Suprapubic skin (tissue), 4 donors: Measurements from ENCODE around the gene SLC1A5. TPM values are rescaled to one million over a fixed set of nuclear protein-coding genes. Genes with fewer than 3 reads are reported as not detected.

Source experiments
- DNase-seq, 2 donors: peaks; one replicate each; pipeline ENCODE4 v3.0.0-alpha.2; 2019; ENCODE audit warnings: low spot score in 2 of 2
- H3K27ac ChIP-seq: fragments of 200-600 bp; sonication (generic); one replicate; pipeline ENCODE4 v1.5.1; 2019
- H3K27me3 ChIP-seq: fragments of 200-600 bp; sonication (generic); one replicate; pipeline ENCODE4 v1.5.1; 2019
- H3K36me3 ChIP-seq: fragments of 200-600 bp; sonication (generic); one replicate; pipeline ENCODE4 v1.5.1; 2019
- H3K4me1 ChIP-seq: fragments of 200-600 bp; sonication (generic); one replicate; pipeline ENCODE4 v1.5.1; 2019
- H3K4me3 ChIP-seq: fragments of 200-600 bp; sonication (generic); one replicate; pipeline ENCODE4 v1.5.1; 2019; ENCODE audit warnings: mild to moderate bottlenecking
- H3K9me3 ChIP-seq: fragments of 200-600 bp; sonication (generic); one replicate; pipeline ENCODE4 v1.5.1; 2019
- CTCF ChIP-seq, 2 donors: fragments of 200-600 bp in 1 of 2; fragments of 450-650 bp in 1 of 2; sonication (generic) in 1 of 2; IDR thresholded peaks; one replicate each; pipeline ENCODE4 v1.5.1; 2016 to 2019; ENCODE audit warnings: antibody characterized with exemption in 2 of 2, mild to moderate bottlenecking in 1 of 2, moderate library complexity in 1 of 2
- EP300 ChIP-seq: sonication (generic); formaldehyde crosslinking; IDR thresholded peaks from one replicate; pipeline ENCODE4 v1.6.1; 2017; ENCODE audit warnings: antibody characterized with exemption
- POLR2A ChIP-seq, 2 donors: fragments of 450-650 bp; IDR thresholded peaks; one replicate each; pipeline ENCODE4 v1.6.1; 2017; ENCODE audit warnings: antibody characterized with exemption in 2 of 2, mild to moderate bottlenecking in 2 of 2, moderate library complexity in 2 of 2
- POLR2AphosphoS5 ChIP-seq, 3 donors: sonication (generic); formaldehyde crosslinking; IDR thresholded peaks; one replicate each; pipeline ENCODE4 v1.6.1; 2017; ENCODE audit warnings: antibody characterized with exemption in 3 of 3
- WGBS: methylation state at CpG from one replicate; pipeline ENCODE4 v1.1.5; 2018; 5-methylcytosine and 5-hydroxymethylcytosine counted together
- total RNA-seq, 4 donors: library from RNA; depleted of rRNA; stranded (reverse); fragments of >200 nt; gene quantifications; one replicate each; pipeline ENCODE4 v1.1.0, GENCODE V29; 2016

Gene SLC1A5
- 100 to 1,000 TPM in 3 of 4 donors, 10 to 100 TPM in 1; 79.4 to 191 (median 131) TPM for total RNA-seq

DNA sequence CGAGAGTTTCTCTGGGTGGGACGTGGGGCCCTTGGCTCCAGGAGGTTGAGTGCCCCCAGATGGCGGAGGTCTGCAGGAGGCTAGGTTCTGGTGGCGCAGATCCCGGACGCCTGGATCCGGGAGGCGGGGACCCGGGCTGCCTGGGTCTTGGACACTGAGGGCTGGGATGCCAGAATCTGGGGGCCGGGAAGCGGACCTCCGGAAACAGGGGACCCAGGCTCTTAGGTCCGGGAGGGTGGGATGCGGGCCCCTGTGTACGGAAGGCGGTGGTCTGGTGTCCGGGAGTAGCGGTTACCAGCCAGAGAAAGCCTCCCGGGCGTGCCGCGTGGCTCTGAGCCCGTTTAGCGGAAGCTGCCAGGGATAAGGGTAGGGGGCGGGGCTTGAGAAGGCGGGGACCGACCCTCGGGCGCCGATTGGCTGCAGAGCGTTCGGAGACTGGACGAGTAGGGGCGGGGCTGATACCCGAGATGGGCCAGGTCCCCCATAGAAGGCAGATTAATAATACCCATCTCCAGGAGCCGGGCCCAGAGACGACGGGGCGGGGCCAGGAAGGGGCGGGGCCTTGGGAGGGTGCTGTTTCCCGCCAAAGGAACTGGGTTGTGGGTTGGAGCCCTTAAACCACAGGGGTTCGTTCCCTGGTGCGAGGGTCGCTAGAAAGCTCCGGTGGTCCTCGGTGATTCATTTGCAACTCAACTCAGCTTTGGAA, at the start of gene SLC1A5:
SLC1A5 (minus strand) TSS at position 333 of the 706 bp plus-strand sequence. CDS start 629 bp downstream, outside the sequence.
- peaks cover under 1% of the 10 kb centered on the region for H3K36me3 ChIP-seq
- peak within 1 kb of the TSS; percentile 90 for H3K27ac ChIP-seq
- no peaks in the 10 kb centered on the region for H3K9me3 ChIP-seq
- peak within 1 kb of the TSS; percentile 95 for H3K4me3 ChIP-seq
- no peaks in the 10 kb centered on the region for H3K27me3 ChIP-seq
- peaks cover 52% of the 10 kb centered on the region for H3K4me1 ChIP-seq
- peak; percentile 98 to 99 for DNase-seq
- 2% methylated on average over 23 of the region's 46 CpGs for WGBS
- TF ChIP-seq POLR2AphosphoS5 (IDR thresholded peaks at IDR 0.05) (peak; percentile 24 to 79 (median 63)), CTCF (IDR thresholded peaks at IDR 0.05) (no peak), EP300 (no peak), POLR2A (IDR thresholded peaks at IDR 0.05) (peak; percentile 94 to 98)

DNA sequence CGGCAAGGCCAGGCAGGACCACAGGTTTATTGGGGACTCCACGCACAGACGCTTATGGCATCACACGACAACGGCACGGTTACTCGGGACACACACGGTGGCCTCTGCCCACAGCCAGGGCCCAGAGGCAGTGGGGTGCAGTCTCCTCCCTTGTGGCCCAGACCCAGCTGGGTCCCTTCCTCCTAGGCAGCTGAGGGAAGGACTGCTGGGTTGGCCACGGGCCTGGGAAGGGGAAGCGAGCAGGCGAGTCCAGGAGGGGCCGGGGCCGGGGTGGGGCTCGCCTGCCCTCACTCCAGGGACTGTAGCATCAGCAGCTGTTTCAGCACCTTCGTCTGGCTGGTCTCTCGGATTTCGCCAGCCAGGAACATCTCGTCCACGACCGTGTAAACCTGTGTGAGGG, 49.8 kb upstream of the SLC1A5 start:
- Histone ChIP-seq H3K9me3 (no peaks in the 10 kb centered on the region), H3K27me3 (no peaks in the 10 kb centered on the region), H3K4me3 (no peak overlapping the region), H3K27ac (no peak overlapping the region), H3K4me1 (peaks cover 28% of the 10 kb centered on the region), H3K36me3 (peaks cover 50% of the 10 kb centered on the region)
- TF ChIP-seq EP300 = no peak
- TF ChIP-seq POLR2AphosphoS5 (IDR thresholded peaks at IDR 0.05) = no peak
- no peak for TF ChIP-seq CTCF (IDR thresholded peaks at IDR 0.05)
- no peak for TF ChIP-seq POLR2A (IDR thresholded peaks at IDR 0.05)
- DNase-seq = no peak
- 91% methylated on average over 11 of the region's 20 CpGs for WGBS

DNA sequence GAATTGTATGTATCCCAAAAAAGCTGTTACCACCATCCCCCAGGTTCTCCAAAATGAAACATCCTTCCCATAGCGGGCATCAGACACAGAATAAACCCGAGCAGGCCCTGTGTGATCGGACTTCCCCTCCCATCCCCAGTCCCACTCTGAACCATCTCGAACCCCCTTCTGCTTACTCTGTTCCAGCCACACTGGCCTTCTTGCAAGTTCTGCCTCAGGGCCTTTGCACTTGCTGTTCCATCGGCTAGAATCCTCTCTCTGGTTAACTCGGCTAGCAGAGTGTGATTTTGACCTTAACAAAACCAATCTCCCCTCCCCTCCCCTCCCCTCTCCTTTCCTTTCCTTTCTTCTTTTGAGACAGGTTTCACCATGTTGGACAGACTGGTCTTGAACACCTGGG, 46.6 kb upstream of the SLC1A5 start:
- peaks cover 10% of the 10 kb centered on the region for H3K4me1 ChIP-seq
- WGBS = 96% methylated on average over 6 of the region's 6 CpGs
- no peaks in the 10 kb centered on the region for H3K27me3 ChIP-seq

DNA sequence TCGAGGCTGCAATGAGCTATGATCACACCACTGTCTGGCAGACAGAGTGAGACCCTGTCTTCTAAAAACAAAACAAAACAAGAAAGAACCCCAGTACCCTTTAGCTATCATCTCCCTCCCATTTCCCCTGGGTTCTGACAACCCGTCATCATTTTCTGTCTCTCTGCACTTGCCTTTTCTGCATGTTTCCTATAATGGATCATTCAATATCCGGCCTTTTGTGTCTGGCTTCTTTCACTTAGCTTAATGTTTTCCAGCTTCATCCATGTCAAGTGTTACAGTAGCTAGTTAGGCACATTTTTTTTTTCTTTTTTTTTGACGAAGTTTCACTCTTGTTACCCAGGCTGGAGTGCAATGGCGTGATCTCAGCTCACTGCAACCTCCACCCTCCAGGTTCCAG, 45.7 kb upstream of the SLC1A5 start:
- TF ChIP-seq CTCF (IDR thresholded peaks at IDR 0.05) (no peak), EP300 (no peak), POLR2AphosphoS5 (IDR thresholded peaks at IDR 0.05) (no peak), POLR2A (IDR thresholded peaks at IDR 0.05) (no peak)
- 68% methylated on average over 5 of the region's 5 CpGs for WGBS

More for the DNA sequence above, 46.6 kb upstream of the SLC1A5 start:
- H3K36me3 ChIP-seq = peaks cover 32% of the 10 kb centered on the region
- no peak overlapping the region for H3K4me3 ChIP-seq
- H3K9me3 ChIP-seq = no peaks in the 10 kb centered on the region
- no peak overlapping the region for H3K27ac ChIP-seq
- TF ChIP-seq POLR2AphosphoS5 (IDR thresholded peaks at IDR 0.05) = no peak
- TF ChIP-seq EP300 = no peak
- no peak for TF ChIP-seq POLR2A (IDR thresholded peaks at IDR 0.05)
- no peak for TF ChIP-seq CTCF (IDR thresholded peaks at IDR 0.05)
- DNase-seq = no peak

GRCh38 chr19:46830864-46831263, 42.5 kb upstream of the SLC1A5 start:
- peaks cover 9% of the 10 kb centered on the region for H3K4me1 ChIP-seq
- H3K36me3 ChIP-seq = peaks cover 3% of the 10 kb centered on the region
- no peak overlapping the region for H3K4me3 ChIP-seq
- no peaks in the 10 kb centered on the region for H3K9me3 ChIP-seq
- H3K27me3 ChIP-seq = no peaks in the 10 kb centered on the region
- no peak for DNase-seq
- H3K27ac ChIP-seq = no peak overlapping the region
- WGBS = 94% methylated on average over 2 of the region's 2 CpGs
- TF ChIP-seq POLR2A (IDR thresholded peaks at IDR 0.05) = no peak

More for the DNA sequence above, 45.7 kb upstream of the SLC1A5 start:
- Histone ChIP-seq H3K27me3 (no peaks in the 10 kb centered on the region), H3K27ac (no peak overlapping the region), H3K9me3 (no peaks in the 10 kb centered on the region), H3K36me3 (peaks cover 25% of the 10 kb centered on the region), H3K4me3 (no peak overlapping the region), H3K4me1 (peaks cover 3% of the 10 kb centered on the region)
- no peak for DNase-seq
